Pancreas (tissue), 10 donors: ENCODE results near the gene IQCE. TPM values are rescaled to one million over a fixed set of nuclear protein-coding genes. Genes with fewer than 3 reads are reported as not detected.

Source experiments
- ATAC-seq, 4 donors: fragments of 200-7000 bp; cut with Tn5 transposase; one replicate each; pipeline versions ENCODE4 v1.8.0 to v1.9.1; 2020; ENCODE audit warnings: mild to moderate bottlenecking in 4 of 4, moderate library complexity in 4 of 4
- DNase-seq, 6 donors: peaks; one replicate each; pipeline ENCODE4 v3.0.0-alpha.2; 2020
- FAIRE-seq: peaks from 2 replicates; lab custom pipeline; 2012; peaks lifted over from hg19 to GRCh38; lab: Jason Lieb, UNC
- H3K27ac ChIP-seq, 4 donors: fragments of 200-600 bp; sonication (generic); 1 replicate in 3 of 4; 2 replicates in 1 of 4; pipeline versions ENCODE4 v1.5.0 to v1.8.0; 2020
- H3K27me3 ChIP-seq, 4 donors: fragments of 200-600 bp; one replicate each; pipeline ENCODE4 v1.8.0; 2021
- H3K36me3 ChIP-seq, 3 donors: fragments of 200-600 bp; sonication (generic) in 1 of 3; one replicate each; pipeline versions ENCODE4 v1.5.0 to v1.8.0; 2020 to 2021
- H3K4me1 ChIP-seq, 3 donors: fragments of 200-600 bp; one replicate each; pipeline ENCODE4 v1.8.0; 2021
- H3K4me3 ChIP-seq, 4 donors: fragments of 200-600 bp; sonication (generic) in 2 of 4; one replicate each; pipeline versions ENCODE4 v1.5.0 to v1.8.0; 2020 to 2021
- H3K9me3 ChIP-seq, 4 donors: fragments of 200-600 bp; one replicate each; pipeline ENCODE4 v1.8.0; 2021
- CTCF ChIP-seq, 4 donors: fragments of 200-600 bp; sonication (generic) in 3 of 4; IDR thresholded peaks; one replicate each; pipeline versions ENCODE4 v1.5.0 to v1.8.0; 2021; ENCODE audit warnings: antibody characterized with exemption in 4 of 4
- WGBS, 2 donors: extraction: QIAGEN DNeasy Blood & Tissue Kit; methylation state at CpG; one replicate each; pipeline ENCODE4 v1.1.7; 2013; 5-methylcytosine and 5-hydroxymethylcytosine counted together
- intact Hi-C, 3 donors: fragments of 100-400 bp; cut with DNase I; formaldehyde crosslinking; loops; one replicate each; pipeline versions ENCODE4 v1.11.1 to v1.14.2; 2022
- polyA plus RNA-seq, 2 donors: library from polyadenylated mRNA; stranded (reverse); fragments of 200-250 nt; gene quantifications; one replicate each; pipeline ENCODE4 v1.2.3, GENCODE V29; 2013
- total RNA-seq, 6 donors: library from RNA; stranded (reverse); fragmentation: NEBNext Ultra II Directional in 4 of 6; extraction: Animal tissue kit (Norgen Biotek cat#: 25700) in 4 of 6; gene quantifications; one replicate each; pipeline versions ENCODE4 v1.2.1 to v1.2.4, GENCODE V29; 2021 to 2023
- donor health status: healthy with polysubstance abuse.
- donor health status: DM: no; HTN: no; CAD: no; lungs with moderate emphysema.
- donor health status: DM: no; HTN: no; CAD: no.
- donor health status: control.
- donor health status: control.
- donor health status: Bipolar disorder and iron deficiency.
- donor health status: DM: yes; HTN: yes; CAD: no.
- donor health status: DM: no; HTN: no; CAD: no.
- donor health status: DM: no; HTN: no; CAD: no.
- donor health status: DM: yes; HTN: yes; CAD: no.

Gene IQCE
- total and polyA plus RNA-seq, 8 donors = 8.8 to 14.1 (median 10.9) TPM

GRCh38 chr7:2564970-2565540 lies 6.3 kb downstream of the IQCE start:
- TF ChIP-seq CTCF (IDR thresholded peaks at IDR 0.05) = no peak
- peaks cover 0 to 3% (median 0%) of the 10 kb centered on the region in 3 donors for H3K36me3 ChIP-seq
- H3K9me3 ChIP-seq = no peaks in the 10 kb centered on the region
- DNase-seq (peak in 2 of 6 donors; percentile 8 to 22), ATAC-seq (peak in 1 of 4 donors; percentile 28), FAIRE-seq (no peak)
- H3K27ac ChIP-seq = no peak overlapping the region
- intact Hi-C loops = no loop called here
- H3K4me1 ChIP-seq = peaks cover 0 to 5% (median 0%) of the 10 kb centered on the region in 3 donors
- WGBS, 2 donors = 77 to 85% methylated on average over 12 of the region's 12 CpGs
- no peak overlapping the region for H3K4me3 ChIP-seq
- no peaks in the 10 kb centered on the region for H3K27me3 ChIP-seq

GRCh38 chr7:2566348-2566889 lies 7.6 kb downstream of the IQCE start:
- no peak for ATAC-seq
- intact Hi-C loops = no loop called here
- 84 to 86% methylated on average over 8 of the region's 8 CpGs for WGBS, 2 donors

GRCh38 chr7:2566890-2567678 lies 8.3 kb downstream of the IQCE start:
- no peak for TF ChIP-seq CTCF (IDR thresholded peaks at IDR 0.05)
- FAIRE-seq = no peak
- Histone ChIP-seq H3K4me3 (no peak overlapping the region), H3K4me1 (peaks cover 0 to 2% (median 0%) of the 10 kb centered on the region in 3 donors), H3K27me3 (no peaks in the 10 kb centered on the region), H3K27ac (no peak overlapping the region), H3K36me3 (peaks cover 0 to 4% (median 0%) of the 10 kb centered on the region in 3 donors), H3K9me3 (no peaks in the 10 kb centered on the region)
- peak in 1 of 4 donors; percentile 27 for ATAC-seq
- WGBS, 2 donors = 85 to 88% methylated on average over 28 of the region's 28 CpGs
- intact Hi-C loops = no loop called here
- DNase-seq = peak in 2 of 6 donors; percentile 49 to 51

More at GRCh38 chr7:2566348-2566889, 7.6 kb downstream of the IQCE start:
- peaks cover 0 to 4% (median 0%) of the 10 kb centered on the region in 3 donors for H3K36me3 ChIP-seq
- H3K27ac ChIP-seq = no peak overlapping the region
- H3K9me3 ChIP-seq = no peaks in the 10 kb centered on the region
- H3K4me3 ChIP-seq = no peak overlapping the region
- no peaks in the 10 kb centered on the region for H3K27me3 ChIP-seq
- TF ChIP-seq CTCF (IDR thresholded peaks at IDR 0.05) = no peak
- peaks cover 0 to 5% (median 0%) of the 10 kb centered on the region in 3 donors for H3K4me1 ChIP-seq
- FAIRE-seq = no peak
- DNase-seq = peak in 2 of 6 donors; percentile 2 to 4

GRCh38 chr7:2567679-2568278 lies 9.0 kb downstream of the IQCE start:
- no peaks in the 10 kb centered on the region for H3K9me3 ChIP-seq
- FAIRE-seq (no peak), DNase-seq (peak in 1 of 6 donors; percentile 44), ATAC-seq (peak in 3 of 4 donors; percentile 27 to 35 (median 29))
- WGBS, 2 donors = 77 to 84% methylated on average over 16 of the region's 16 CpGs
- peaks cover 0 to 9% (median 0%) of the 10 kb centered on the region in 3 donors for H3K4me1 ChIP-seq
- H3K36me3 ChIP-seq = peaks cover 0 to 4% (median 0%) of the 10 kb centered on the region in 3 donors
- TF ChIP-seq CTCF (IDR thresholded peaks at IDR 0.05) = no peak
- intact Hi-C loops = no loop called here
- no peak overlapping the region for H3K27ac ChIP-seq
- H3K27me3 ChIP-seq = no peaks in the 10 kb centered on the region
- no peak overlapping the region for H3K4me3 ChIP-seq
